Non-pigmented ciliary epithelial cell (primary cell): ENCODE data around the gene KYNU.
"Not testable (repeated sequence)": the region's sequence is repeated elsewhere in the genome, so short reads cannot be mapped to it uniquely, and the experiment has no call there.

Experiments
- DNase-seq: peaks from one replicate; pipeline ENCODE4 v3.0.0-alpha.2; 2010; ENCODE audit warnings: low read depth

Gene KYNU

GRCh38 chr2:143089520-143089919, 212.1 kb downstream of the KYNU start:
- not testable (repeated sequence) for DNase-seq
